Choroid plexus epithelial cell (primary cell): ENCODE measurements around the gene LCE1E.

Experiments
- DNase-seq: peaks from one replicate; pipeline ENCODE4 v3.0.0-alpha.2; 2010; ENCODE audit warnings: low read depth
- H3K4me3 ChIP-seq: 2 replicates; pipeline ENCODE4 v1.5.1; 2011; ENCODE audit warnings: low read depth, mild to moderate bottlenecking, control low read depth, low read length, moderate library complexity
- CTCF ChIP-seq: conservative IDR thresholded peaks from 2 replicates; pipeline ENCODE4 v1.5.1; 2011; ENCODE audit warnings: low read depth, mild to moderate bottlenecking, control low read depth, inconsistent platforms, low read length, moderate library complexity

Gene LCE1E

GRCh38 chr1:152776361-152776760 is 9.7 kb upstream of the LCE1E start:
- no peak for TF ChIP-seq CTCF
- no peak for DNase-seq
- no peak overlapping the region for H3K4me3 ChIP-seq

GRCh38 chr1:152777510-152778137 is 8.4 kb upstream of the LCE1E start:
- no peak for TF ChIP-seq CTCF
- no peak overlapping the region for H3K4me3 ChIP-seq
- DNase-seq, result no peak

- TF ChIP-seq CTCF, result no peak
- DNase-seq, result no peak
- no peak overlapping the region for H3K4me3 ChIP-seq
Measured at GRCh38 chr1:152783095-152783494, 3.0 kb upstream of the LCE1E start.

- H3K4me3 ChIP-seq, result no peak overlapping the region
- TF ChIP-seq CTCF, result no peak
- no peak for DNase-seq
Measured at GRCh38 chr1:152795686-152796085, 9.6 kb downstream of the LCE1E start.

- no peak for TF ChIP-seq CTCF
- no peak within 1 kb of the TSS for H3K4me3 ChIP-seq
- no peak for DNase-seq
Measured at GRCh38 chr1:152796421-152796820, 10.4 kb downstream of the LCE1E start, which contains the start of gene LCE1D. LCE1D (plus strand) TSS chr1:152796721; CDS start chr1:152797795, 1,074 bp downstream.

- DNase-seq, result no peak
- TF ChIP-seq CTCF, result no peak
Measured at GRCh38 chr1:152801333-152801732, 15.3 kb downstream of the LCE1E start.

GRCh38 chr1:152806576-152806975 is 20.5 kb downstream of the LCE1E start, which contains the start of gene LCE1C:
LCE1C (minus strand) TSS chr1:152806651; CDS start chr1:152805478, 1,173 bp downstream.
- no peak for TF ChIP-seq CTCF
- DNase-seq, result no peak
- H3K4me3 ChIP-seq, result no peak within 1 kb of the TSS

More at GRCh38 chr1:152801333-152801732, 15.3 kb downstream of the LCE1E start:
- H3K4me3 ChIP-seq, result no peak overlapping the region
